Stimulated activated CD8-positive, alpha-beta memory T cell treated with anti-CD3 and anti-CD28 coated beads, Interleukin-2, amount 100 ng/mL, for 48 hours (primary cell): ENCODE data around the gene RNF6.
"Not testable (repeated sequence)": the region's sequence is repeated elsewhere in the genome, so short reads cannot be mapped to it uniquely, and the experiment has no call there.

Source experiments
- DNase-seq, 2 donors: peaks; one replicate each; pipeline ENCODE4 v3.0.0-alpha.2; 2020; ENCODE audit warnings: low read depth in 2 of 2

The RNF6 gene

DNA sequence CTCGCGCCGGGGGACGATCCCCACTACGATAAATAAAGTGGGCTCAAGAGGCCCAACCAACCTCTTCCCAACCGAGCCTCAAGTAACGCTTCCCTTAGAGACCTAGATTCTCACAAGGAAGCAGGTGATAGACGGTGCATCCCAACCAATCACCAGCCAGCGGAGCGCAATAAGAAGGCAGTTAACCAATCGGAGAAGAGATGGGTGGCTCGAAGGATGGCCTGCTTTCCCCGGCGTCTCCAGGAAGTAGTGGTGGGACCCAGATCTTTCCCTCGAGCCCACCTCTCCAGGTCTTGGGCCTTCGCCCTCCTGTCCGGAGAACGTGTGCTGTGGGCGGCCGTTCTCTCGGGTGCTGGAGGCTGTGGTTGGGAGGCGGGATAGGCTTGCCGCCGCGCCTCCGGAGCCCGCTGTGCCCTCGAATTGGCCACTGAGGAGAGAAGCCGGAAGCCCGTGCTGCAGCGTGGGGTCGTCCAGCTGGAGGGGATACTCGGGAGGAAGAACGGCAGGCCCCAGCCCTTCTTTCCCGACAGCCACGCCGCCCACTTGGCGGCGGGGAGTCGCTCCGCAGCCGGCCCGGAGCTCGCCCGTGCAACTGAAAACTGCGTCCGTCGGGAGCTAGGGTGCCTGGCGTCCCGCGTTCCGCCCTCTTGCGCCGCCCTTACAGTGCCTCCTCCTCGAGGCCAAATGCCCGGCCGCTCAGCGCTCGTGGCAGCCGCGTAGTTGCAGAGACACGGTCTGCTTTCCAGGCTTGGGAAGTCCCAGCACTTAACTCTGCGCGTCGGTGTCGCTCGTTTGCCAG is at the start of gene RNF6:
RNF6 (minus strand) TSS at position 594 of the 799 bp plus-strand sequence. CDS start 2,665 bp downstream, outside the sequence.
- DNase-seq = peak; percentile 67 to 74

DNA sequence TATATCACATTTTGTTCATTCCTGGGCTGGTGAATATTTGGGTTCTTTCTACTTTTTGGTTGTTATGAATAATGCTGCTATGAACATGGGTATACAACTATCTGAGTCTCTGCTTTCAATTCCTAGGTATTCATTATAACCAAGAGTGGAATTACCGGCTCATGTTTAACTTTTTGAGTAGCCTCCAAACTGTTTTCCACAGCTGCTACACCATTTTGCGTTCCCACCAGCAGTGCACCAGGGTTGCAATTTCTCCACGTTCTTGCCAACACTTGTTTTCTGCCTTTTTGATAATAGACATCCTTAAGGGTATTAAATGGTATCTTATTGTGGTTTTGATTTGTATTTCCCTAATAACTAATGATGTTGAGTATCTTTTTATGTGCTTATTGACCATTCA is 48.6 kb upstream of the RNF6 start:
- no peak for DNase-seq

DNA sequence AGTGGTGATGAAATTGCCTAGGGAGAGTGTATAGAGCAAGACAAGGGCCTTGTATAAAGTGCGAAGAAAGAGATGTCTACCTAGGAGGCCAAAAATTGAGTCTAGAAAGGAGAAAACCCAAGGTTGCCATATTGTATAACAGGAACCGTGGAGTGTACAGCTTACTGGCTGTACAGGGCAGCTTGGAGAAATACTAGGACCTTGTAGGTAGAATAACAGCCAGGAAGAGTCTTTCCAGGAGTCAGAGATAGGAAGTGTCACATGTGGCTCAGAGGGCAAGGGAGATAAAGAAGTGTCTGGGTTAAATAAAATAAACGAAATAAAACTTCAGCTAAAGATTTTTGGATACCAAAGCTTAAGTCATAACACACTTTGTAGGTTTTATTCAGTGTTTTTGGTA is 44.2 kb upstream of the RNF6 start:
- DNase-seq = no peak

DNA sequence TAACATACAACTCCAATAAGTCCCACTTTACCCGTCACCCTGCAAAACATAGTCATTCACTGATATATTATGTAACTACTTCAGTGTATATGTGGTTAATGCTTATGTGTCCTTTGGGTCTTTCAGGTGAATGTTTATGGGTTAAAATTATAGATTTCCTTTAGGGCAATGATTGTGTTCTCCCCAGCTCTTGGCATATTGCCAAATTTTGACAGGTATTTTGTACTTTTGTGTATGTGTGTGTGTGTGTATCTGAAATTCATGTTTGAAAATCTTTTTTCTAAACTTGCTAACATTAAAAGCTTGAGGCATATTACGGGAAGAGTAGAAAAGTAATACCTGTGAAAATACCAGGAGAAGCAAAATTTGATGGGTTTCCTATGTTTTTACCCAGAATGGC is 40.0 kb upstream of the RNF6 start:
- DNase-seq = no peak

DNA sequence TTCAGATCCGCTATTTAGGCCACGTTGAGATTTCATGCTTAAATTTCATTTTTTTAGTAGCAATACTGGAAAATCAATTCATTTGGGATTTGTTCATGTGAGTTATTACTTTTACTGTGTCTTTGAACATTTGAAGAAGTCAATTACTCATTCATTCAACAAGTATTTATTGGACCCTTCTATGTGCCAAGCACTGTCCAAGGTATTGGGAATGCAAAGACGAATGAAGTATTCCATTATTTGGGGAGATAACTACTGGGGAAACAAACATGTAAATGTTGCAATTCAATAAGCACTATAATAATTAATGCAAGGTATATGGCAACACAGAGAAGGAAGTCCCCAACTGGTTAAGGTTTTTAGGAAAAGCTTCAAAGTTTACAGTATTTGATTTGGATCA is 37.5 kb upstream of the RNF6 start:
- no peak for DNase-seq

DNA sequence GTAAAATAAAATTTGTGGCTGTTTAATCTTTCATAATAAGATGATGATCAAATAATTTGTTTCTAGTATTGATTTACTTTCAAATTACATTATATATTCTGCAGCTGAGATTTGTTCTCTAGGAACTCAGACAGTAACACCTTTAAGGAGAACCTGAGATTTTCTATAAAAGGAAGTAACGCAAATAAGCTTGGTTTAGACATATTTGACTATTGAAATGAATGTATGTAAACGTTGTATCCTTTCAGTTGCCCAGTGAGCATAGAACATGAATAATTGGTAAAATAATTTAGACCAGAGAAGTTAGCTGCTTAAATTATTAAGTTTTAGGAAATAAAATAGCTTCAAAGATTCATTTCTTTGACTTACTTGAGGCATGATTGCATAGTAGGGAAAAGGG is 34.9 kb upstream of the RNF6 start:
- no peak for DNase-seq

DNA sequence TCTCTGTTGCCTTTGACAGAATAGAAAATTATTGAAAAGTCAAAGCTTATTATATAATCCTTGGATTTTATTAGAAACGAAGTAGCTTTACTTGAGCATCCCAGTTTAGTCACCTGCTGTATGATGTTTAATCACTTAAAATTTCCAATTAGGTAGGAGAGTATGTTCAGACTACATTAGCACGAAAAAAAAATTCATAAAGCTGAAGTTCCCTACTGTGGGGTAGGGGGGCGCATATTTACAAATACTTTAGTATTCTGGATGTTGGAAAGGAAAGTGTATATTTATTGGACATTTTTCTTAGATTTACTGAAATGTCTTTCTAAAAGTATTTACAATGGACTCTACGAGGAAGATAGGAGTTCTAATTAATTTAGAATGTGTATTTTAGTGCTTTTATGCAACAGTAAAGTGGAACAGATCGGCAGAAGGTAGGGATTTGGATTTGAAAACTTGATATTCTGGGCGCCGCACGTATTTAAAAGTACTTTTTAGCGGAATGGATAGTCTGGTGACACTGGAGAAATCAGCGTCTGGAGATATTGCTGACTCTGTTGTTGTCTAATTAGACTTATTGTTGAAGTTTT is 33.7 kb upstream of the RNF6 start:
- no peak for DNase-seq

DNA sequence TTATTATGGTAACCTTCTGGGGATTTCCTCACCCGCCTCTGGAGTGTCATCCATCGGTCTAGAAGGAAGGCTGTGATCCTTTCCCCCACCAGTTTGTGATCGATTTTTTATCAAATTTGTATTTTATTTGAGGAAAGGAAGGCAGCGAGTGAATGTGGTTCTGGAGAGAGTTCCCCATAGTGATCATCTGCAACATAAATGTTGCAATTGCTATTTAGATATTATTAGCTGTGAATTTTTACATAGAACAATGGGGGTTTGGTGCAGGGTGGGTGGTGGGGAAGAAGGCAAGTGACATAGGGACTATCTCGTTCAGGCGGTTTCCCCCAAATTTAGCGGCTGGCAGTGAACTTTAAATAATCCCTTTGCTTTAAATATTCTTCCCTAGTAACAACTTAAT is 33.0 kb upstream of the RNF6 start:
- DNase-seq = no peak

DNA sequence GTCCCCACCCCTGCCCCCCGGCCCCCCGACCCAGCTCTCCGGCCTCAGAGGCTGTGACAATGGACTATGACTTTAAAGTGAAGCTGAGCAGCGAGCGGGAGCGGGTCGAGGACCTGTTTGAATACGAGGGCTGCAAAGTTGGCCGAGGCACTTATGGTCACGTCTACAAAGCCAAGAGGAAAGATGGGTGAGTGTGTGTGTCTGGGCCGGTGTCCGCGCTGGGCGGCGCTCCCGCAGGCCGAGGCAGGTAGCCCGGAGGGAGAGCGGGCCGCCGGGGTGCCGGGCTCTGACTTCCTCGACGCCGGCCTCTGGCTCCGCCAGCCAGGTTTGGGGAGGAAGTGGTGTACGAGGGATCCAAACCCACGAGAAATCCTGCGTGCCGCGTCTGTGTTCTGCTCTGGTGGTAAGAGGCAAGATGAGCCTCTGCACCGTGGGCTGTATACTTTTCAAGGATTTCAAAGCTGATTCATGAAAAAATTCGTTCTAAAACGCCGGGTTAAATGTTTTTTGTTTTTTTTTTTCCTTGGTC is 32.5 kb upstream of the RNF6 start:
- peak; percentile 25 to 27 for DNase-seq

DNA sequence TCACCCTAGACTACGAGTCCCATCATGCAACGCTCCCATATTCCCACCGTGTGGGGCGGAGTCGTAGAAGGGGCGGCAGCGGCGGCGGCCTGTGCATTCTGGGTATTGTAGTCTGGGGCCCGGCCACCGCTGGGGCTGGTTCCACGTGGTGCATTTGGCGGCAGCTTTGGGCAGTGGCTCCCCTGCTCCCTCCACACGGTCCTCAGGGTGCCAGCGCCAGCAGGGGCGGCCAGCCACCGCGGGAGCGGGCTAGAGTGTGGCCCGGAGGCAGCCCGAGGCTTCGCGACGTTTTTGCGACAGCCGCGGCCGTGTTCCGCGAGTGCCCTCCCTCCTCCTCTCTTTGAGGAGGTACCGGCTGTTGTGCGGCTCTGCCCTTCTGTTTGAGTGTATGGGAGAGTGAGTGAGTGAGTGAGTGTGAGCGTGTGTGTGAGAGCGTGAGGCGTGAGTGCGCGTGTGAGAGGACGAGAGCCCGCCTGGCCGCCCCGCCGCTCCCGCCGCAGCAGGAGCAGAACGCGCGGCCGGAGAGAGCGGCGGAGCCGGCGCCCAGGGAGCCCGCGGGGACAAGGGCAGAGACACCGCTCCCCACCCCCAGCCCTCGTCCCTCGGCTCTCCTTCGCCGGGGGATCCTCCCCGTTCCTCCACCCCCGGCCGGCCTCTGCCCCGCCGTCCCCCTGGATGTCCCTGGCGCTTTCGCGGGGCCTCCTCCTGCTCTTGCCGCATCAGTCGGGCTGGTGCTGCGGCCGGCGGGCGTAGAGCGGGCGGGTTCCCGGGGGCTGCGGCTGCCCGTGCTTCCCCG is 31.9 kb upstream of the RNF6 start, which contains the start of gene CDK8:
CDK8 (plus strand) TSS at position 343 of the 796 bp plus-strand sequence. CDS start 513 bp downstream, outside the sequence.
- peak; percentile 77 to 78 for DNase-seq

DNA sequence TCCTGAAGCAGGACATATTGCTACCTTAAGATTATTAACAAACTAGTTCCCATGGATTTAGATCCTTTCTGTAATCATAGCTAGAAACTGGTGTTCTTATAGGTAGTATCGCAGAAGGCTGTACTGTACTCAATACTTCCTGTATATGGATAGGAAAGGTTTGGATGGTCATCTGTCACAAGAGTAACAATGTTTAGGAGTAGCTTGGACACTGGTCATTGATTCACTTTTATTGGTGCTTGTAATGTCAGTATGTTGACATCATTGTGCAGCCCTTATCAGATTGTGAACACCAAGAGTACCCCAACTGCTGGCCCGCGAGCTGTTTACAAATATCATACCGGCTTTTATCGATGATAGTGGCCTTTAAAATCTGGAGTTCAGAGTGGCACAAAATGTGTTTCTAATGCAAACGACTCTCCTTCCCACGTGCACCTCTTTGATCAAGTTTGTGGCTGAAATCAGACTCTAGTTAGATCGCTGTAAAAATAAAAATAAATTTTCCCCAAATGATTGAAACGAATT is 31.2 kb upstream of the RNF6 start:
- no peak for DNase-seq

DNA sequence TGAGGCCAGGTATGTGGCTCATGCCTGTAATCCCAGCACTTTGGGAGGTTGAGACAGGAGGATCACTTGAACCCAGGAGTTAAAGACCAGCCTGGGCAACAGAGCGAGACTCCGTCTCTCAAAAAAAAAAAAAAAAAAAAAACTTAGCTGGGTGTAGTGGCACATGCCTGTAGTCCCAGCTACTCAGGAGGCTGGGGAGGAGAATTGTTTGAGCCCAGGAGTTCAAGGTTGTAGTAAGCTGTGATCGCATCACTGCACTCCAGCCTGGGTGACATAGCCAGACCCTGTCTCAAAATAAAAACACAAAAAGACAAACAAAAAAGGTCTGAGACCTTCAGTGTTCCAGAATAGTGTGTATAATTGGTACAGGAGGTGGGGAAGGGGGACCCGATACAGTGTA is 29.9 kb upstream of the RNF6 start:
- not testable (repeated sequence) for DNase-seq

DNA sequence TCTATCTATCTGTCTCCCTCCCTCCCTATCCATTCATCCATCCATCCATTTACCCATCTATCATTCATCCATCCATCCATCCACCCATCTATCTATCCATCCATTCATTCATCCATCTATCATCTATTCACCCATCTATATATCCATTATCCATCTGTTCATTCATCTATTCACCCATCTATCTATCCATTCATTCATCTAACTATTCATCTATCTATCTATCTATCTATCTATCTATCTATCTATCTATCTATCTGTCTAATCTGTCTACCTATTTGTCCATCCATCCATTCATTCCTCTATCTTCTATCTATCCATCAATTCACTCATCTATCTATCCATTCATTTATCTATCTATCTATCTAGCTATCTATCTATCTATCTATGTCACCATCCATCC is 27.4 kb upstream of the RNF6 start:
- no peak for DNase-seq

DNA sequence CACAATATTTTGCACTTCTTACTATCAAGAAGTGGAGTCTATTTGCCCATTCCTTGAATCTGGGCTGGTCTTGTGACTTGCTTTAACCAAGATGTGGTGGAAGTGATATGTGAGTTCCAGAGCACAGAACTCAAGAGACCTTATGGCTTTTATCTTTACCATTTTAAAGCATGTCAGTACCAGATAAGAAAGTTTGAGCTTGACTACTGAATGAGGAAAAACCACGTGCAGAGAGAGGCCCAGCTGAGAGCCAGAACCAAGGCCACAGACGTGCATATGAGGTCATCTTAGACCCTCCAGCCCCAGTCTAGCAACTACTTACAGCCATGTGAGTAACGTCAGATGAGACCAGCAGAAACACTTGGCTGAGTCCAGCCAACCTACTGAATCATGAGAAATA is 25.5 kb upstream of the RNF6 start:
- DNase-seq = no peak

DNA sequence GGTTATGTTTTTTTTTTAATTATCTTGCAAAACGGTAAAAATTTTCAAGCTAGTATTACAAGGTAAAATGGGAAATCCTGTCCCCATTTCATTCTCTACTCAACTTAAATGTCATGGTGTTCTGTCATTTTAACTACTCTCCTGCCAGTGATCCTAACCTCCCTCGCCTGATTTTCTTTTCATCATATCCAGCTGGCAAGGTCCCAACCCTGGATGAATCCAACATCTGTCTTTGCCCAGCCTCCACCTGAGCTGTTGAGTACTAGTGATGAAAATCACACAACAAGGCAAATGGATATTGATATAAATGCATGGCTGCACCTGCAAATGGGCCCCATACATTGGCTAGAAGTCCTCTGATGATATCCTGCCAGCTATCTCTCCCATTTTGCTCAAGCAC is 24.9 kb upstream of the RNF6 start:
- no peak for DNase-seq

DNA sequence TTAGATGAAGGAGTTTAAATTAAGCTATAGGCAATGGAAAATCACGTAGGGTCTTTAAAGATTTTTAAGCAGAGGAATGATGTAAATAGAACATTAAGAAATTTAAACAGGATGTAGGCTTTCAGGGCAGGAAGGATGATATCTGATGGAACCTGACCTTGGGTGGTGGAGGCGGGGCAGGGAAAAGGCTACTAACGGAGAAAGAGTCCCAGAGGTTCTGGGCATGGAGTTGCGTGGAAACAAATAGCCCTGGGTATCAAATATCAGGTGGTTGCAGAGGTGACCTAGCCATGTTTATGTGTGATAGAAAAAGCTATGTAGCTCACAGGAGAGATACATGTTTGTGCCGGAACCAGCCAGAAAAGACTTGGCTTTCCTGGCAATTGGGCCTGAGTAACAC is 24.0 kb upstream of the RNF6 start:
- DNase-seq = no peak

DNA sequence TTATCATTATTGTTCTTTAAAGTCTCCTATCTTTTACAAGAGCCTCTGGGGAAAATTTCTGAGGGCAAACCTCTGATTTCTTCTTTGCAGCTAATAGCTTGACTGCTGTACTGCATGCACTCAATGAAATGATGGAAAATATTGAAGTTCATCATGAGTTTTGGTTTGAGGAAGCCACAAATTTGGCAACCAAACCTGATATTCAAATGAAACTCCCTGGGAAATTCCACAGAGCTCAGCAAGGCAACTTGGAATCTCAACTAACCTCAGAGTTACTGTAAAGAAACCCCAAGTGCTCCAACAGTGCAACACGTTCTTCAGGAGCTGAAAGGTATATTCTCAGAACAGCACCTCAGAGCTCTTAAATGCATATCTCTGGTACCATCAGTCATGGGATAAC is 14.2 kb upstream of the RNF6 start:
- DNase-seq = no peak

DNA sequence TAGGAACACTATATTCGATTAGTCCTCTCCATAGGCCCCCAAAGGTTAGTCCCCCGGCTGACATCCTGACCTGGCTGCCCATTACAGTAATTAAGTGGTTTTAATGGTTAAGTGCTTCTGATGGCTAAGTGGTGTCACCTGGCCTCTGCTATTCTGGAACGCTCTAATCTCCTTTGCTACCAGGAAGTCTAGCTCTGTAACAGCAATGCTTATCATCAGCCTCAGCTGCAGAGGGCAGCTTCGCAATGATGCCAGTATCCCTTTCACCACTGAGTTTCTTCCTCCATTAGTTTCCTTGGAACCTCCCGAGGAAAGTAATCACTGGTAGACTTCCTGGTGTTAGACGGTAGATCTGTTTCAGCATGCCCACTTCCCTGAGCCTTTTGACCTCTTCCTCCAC is 8.6 kb upstream of the RNF6 start:
- DNase-seq = no peak

DNA sequence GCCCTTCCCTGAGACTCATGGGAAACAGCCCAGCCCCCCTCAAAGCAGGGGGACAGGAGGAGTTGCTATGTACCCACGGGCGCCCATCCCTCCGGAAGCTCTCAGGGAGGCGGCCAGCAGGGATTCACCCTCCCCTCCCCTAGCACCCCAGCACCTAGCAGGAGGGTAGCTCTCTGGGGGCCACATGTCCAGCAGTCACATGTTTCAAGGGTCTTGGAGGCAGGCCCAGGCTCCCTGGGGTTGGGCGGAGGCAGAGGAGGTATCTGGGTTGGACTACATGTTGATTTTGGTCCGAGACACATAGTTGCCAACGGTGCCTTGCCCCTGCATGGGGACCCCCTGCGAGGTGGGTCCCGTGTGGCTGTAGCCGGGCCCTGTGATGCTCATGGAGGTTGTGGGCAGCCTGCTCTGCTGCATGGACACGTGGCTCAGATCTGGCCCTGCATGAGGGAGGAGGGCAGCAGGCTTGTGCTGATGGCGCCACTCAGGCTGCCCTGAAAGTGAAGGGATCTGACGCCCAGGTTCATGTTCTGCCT is 7.0 kb upstream of the RNF6 start:
- no peak for DNase-seq

DNA sequence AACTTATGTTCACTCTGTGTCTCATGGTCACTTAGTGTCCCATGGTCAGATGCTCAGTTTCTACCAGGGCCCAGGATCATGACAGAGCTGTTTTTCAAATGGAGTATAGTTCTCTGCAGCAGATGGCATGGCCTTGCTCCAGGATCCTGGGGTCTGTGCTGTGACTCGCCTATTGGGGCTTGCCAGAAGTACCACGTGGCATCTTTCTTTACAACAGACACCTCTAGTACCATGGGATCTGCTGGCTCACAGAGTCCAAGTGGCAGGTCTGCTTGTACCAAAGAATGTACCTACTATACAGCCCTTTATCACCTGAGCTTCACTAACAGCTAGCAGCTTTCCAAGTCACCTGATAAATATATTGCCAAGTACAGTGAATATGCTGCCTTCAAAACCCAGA is 6.0 kb upstream of the RNF6 start:
- DNase-seq = no peak

DNA sequence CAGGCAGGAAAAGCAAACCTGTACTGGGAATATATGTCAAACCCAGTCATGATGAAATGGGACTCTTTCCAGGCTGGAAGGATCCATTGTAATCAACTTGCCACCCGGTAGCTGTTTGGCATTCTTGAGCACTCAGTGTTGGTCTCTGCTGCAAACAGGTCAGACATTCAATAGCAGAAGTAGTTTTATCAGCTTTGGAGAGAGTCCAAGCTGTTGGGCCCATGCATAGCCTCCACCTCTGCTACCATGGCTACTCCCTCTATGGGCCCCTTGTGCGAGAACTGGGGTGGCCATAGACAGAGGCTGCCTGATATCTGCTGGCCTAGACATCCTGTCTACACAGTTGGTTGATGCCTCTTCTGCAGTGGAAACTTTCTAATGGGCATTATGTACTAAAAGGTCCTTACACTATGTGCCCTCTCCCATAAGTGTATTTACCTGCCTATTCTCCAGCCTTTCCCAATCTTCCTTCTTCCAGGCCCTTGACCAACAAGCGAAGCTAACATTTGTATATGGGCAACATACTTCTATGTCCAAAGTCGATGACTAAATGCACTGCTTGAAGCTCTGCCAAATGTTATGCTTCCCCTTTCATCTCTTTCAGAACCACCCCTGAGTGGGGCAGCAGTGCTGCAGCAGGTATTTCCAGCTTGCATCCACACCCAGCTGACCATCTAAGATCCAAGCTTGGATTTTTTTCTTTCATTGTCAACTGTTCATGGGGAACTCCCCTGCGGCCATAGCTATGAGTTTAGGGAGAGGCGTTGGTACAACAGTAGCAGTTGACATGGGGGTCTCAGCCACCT is 5.3 kb upstream of the RNF6 start:
- DNase-seq = no peak
